Skin of body (tissue), 2 donors: ENCODE results near the gene WASF3. TPM values are rescaled to one million over a fixed set of nuclear protein-coding genes. Genes with fewer than 3 reads are reported as not detected.
"Not testable (repeated sequence)": the region's sequence is repeated elsewhere in the genome, so short reads cannot be mapped to it uniquely, and the experiment has no call there.

Experiments
- DNase-seq: peaks from one replicate; lab custom pipeline; 2025; lab: John Stamatoyannopoulos, UW
- total RNA-seq: library from RNA; depleted of rRNA; stranded (reverse); fragments of >200 nt; gene quantifications from one replicate; pipeline ENCODE4 v1.2.3, GENCODE V29; 2014

Gene WASF3
- total RNA-seq, 1 donor from 2014 or later, result 5.8 TPM

GRCh38 chr13:26709461-26709860 lies 152.0 kb downstream of the WASF3 start:
- DNase-seq, result no peak

- DNase-seq, result no peak
These were observed 152.7 kb downstream of the WASF3 start for GRCh38 chr13:26710166-26710565.

DNA sequence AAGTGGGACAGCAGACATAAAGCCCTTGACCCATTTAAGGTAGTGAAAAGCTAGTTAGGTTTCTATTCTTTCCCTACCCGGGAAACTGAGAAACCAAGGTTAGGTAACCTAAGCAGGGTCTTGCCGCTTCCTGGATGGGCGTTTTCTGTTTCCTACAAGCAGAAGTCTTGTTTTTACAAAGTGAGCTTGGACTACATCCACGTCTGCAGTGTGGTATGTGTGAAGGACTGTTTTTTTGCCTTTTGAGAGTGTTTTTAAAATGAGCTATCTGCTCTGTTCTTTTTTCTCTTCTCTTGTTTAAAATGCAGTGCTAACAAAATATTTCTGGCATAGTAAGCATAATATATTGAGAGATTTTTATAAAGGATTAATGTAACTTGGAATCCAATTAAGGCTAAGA lies 153.7 kb downstream of the WASF3 start:
- DNase-seq, result no peak

DNA sequence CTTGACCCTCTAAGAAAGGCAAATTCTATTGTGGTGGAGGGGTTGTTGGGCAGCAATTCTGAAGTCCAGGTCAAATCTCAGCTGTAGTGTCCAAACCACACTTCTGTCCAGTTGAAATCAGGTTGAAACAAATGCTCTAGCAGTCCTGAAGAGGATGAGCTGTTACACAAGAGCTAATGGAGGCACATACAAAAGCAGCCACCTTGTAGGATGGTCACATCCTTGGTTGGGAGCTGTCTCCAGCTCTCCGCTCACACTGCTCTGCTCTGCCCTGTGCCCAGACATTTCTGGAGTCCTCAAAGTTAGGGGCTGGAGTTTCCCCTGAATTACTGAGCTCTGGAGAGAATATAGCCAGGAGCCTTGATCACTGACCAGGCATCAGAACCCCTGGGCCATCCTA lies 155.9 kb downstream of the WASF3 start:
- DNase-seq, result no peak

- no peak for DNase-seq
These were observed 159.5 kb downstream of the WASF3 start for GRCh38 chr13:26716984-26717383.

DNA sequence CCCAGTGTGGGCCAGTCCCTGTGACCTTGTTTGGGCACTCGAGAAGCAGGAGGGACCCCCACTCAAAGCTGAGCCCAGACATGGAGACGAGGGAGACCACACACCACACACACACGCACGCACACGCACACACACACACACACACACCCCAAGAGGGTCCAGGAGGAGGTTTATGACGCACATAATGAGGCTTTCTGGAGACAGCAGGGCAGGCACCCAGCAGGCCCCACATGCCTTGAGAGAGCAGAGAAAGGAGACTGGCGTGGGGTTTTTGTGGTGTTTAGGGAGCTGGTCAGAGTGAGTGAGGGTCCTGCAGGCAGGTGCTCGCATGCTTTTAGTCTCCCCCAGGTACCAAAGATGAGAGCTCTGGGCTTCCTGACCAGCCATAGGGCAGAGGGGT lies 160.7 kb downstream of the WASF3 start:
- DNase-seq, result no peak

DNA sequence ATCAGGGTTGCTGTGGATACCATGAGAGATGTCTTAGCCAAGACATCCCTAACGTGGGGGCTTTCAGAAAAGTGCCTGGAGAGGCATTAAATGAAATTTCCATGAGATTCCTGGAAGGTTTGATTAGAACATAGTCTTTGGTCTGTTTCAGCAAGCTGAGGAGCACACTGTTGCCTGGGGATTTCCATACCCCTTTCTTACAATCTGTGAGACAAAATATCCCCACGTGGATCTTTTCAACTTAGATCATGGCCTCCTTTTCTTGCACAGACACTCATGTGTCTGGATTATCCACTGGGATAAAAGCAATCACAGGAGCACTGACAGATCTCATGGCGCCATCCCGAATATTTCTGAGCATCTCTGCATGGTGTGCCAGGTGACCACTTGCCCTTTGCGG lies 161.4 kb downstream of the WASF3 start:
- no peak for DNase-seq

DNA sequence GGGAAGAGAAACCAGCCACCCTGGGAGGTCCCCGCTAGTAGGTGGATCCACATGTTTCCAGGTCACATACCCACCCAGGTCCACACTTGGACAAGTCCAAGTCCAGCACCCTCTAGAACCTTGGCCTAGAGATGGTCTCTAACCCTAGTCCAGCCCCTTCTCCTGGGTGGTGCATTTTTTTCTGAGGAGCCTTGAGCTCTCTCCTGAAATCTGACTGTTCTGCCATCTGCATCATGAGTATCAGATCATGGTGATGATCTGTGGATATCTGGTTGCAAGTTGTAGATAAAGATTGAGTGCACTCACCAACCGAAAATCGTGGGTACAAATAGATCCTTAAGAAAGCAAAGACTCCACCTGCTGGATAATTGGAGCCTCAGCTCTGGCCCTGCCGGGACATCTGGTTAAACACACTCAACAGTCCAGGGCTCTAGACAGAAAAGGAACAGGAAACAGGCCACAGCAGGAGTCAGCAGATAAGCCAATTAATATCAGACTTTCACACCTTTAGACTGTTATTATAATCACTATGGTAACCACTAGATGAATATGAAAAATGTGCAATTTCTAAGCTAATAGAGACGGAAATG lies 162.0 kb downstream of the WASF3 start:
- DNase-seq, result no peak

GRCh38 chr13:26721251-26722121 lies 164.0 kb downstream of the WASF3 start:
- no peak for DNase-seq

DNA sequence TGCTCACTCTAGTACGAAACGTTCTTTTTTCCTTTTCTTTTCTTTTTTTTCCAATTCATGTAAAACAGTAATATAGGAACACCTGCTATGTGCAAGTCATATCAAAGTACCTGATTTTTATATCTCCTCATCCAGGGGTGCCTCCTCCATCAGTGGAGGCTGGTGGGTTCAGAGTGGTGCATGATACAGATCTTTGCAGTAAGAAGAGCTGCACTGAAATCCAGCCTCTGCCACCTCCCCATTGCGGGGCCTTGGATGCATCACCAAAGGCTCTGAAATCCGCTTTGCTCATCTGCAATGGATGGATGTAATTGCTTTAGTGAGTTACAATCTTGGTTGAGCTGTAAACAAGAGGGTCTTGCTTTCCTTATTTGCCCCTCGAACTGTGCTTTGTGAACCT lies 164.8 kb downstream of the WASF3 start:
- no peak for DNase-seq

DNA sequence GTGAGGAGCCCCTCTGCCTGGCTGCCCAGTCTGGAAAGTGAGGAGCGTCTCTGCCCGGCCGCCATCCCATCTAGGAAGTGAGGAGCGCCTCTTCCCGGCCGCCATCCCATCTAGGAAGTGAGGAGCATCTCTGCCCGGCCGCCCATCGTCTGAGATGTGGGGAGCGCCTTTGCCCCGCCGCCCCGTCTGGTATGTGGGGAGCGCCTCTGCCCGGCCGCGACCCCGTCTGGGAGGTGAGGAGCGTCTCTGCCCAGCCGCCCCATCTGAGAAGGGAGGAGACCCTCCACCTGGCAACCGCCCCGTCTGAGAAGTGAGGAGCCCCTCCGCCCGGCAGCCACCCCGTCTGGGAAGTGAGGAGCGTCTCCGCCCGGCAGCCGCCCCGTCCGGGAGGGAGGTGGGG lies 166.1 kb downstream of the WASF3 start:
- not testable (repeated sequence) for DNase-seq

- no peak for DNase-seq
These were observed 169.2 kb downstream of the WASF3 start for GRCh38 chr13:26726684-26727083.

DNA sequence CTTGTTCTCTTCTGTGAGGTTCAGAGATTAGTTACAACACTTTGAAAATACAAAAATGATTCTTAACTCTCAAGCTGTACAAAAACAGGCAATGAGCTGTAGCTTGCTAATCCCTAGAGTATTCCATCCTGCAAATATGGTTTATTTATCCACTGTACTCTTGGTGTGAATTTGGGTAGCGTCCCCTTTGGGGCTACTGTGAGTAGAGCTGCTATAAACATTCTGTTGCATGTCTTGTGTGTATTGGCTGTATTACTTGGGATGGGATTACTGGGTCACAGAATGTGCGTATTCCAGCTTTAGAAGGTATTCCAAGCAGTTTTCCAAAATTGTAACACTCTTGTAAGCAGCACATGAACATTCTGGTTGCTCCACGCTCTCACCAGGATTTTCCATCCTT lies 169.6 kb downstream of the WASF3 start:
- DNase-seq, result no peak

DNA sequence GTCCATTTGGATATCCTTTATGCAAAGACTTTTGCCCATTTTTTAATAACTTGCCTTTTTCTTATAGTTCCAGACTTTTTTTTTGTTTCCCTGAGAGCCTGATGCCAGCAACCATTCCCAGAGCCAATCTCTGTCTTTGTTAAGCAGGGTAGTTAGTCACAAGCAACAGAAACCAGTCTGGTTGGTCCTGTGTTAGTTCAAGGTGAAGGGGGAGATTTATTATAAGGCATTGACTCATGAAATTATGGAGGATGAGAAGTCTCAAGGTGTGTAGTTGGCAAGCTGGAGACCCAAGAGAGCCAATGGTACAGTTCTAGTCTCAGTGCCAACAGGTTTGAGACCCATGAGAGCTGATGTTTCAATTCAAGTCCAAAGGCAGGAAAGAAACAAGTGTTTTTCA lies 170.2 kb downstream of the WASF3 start:
- no peak for DNase-seq

DNA sequence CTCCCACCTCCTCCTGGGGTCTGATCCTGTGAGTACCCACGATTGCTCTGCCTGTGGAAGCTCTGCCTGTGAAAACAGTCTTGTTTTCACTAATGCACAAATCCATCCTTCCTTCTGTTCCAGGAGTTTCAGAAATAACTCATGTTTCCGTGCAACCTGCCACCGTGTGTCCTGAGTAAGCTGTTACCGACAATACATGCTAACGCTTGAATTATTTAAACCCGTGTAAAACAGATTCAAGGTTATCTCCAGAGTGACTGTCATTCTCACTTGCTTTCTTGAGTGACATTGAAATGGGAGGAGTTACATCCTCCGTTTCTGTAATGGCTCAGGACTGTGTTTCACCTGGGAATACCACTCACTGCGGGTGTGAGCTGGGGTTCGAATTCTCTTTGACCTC lies 178.2 kb downstream of the WASF3 start:
- DNase-seq, result no peak

Other genes starting within 250 kb of the WASF3 start
- 0.69 TPM for gene GPR12, start 203.1 kb downstream of the WASF3 start, total RNA-seq